H1 (cell line): Measurements from ENCODE around the gene PDZD8. TPM values are rescaled to one million over a fixed set of nuclear protein-coding genes. Genes with fewer than 3 reads are reported as not detected.

Experiments
- CTCF ChIA-PET: fragments of 300-600 bp; sonication (Branson Sonifier 250); formaldehyde crosslinking; loops from one replicate; lab custom pipeline; 2021; ENCODE audit not compliant: partially characterized antibody; lab: Charles Lee
- POLR2A ChIA-PET: fragments of 300-600 bp; sonication (Branson Sonifier 250); formaldehyde crosslinking; loops from one replicate; lab custom pipeline; 2021; ENCODE audit warnings: inconsistent platforms; ENCODE audit not compliant: partially characterized antibody; lab: Charles Lee
- DNase-seq, 2 experiments: peaks; one replicate each; pipeline versions ENCODE4 v3.0.0 to v3.0.0-alpha.2; 2010 to 2022; ENCODE audit warnings: low spot score in 2 of 2, low read depth in 1 of 2, mixed read lengths in 1 of 2
- FAIRE-seq: peaks from 2 replicates; lab custom pipeline; 2011; peaks lifted over from hg19 to GRCh38; lab: Jason Lieb, UNC
- H2AFZ ChIP-seq: 2 replicates; pipeline ENCODE4 v1.8.1; 2012; ENCODE audit warnings: low read length, inconsistent platforms
- H2AK5ac ChIP-seq: 2 replicates; pipeline ENCODE4 v1.6.1; 2013; ENCODE audit warnings: low read depth, low read length
- H2BK120ac ChIP-seq: replicated peaks from 2 replicates; pipeline ENCODE3; 2013; ENCODE audit warnings: low read depth, low read length, inconsistent platforms
- H2BK12ac ChIP-seq: 2 replicates; pipeline ENCODE4 v1.6.1; 2013; ENCODE audit warnings: low read depth, low read length
- H2BK15ac ChIP-seq: 2 replicates; pipeline ENCODE4 v1.6.1; 2013; ENCODE audit warnings: low read length
- H2BK20ac ChIP-seq: 2 replicates; pipeline ENCODE4 v1.6.1; 2013; ENCODE audit warnings: low read length
- H2BK5ac ChIP-seq: 2 replicates; pipeline ENCODE4 v1.6.1; 2013; ENCODE audit warnings: low read depth, low read length
- H3K14ac ChIP-seq: 2 replicates; pipeline ENCODE4 v1.6.1; 2013; ENCODE audit warnings: inconsistent platforms; ENCODE audit not compliant: insufficient read length
- H3K18ac ChIP-seq: 2 replicates; pipeline ENCODE4 v1.6.1; 2013; ENCODE audit warnings: low read length; ENCODE audit errors: extremely low read depth
- H3K23ac ChIP-seq: 2 replicates; pipeline ENCODE4 v1.6.1; 2013; ENCODE audit warnings: inconsistent platforms; ENCODE audit not compliant: insufficient read length
- H3K23me2 ChIP-seq: 2 replicates; pipeline ENCODE4 v1.6.1; 2013; ENCODE audit warnings: low read depth, low read length
- H3K27ac ChIP-seq: 2 replicates; pipeline ENCODE4 v1.6.1; 2011; ENCODE audit warnings: low read depth, low read length, inconsistent platforms
- H3K27me3 ChIP-seq, 4 experiments: replicated peaks in 1 of 4; 1 replicate in 1 of 4; 2 replicates in 3 of 4; pipeline versions ENCODE4 v1.6.1 to v1.8.1; 2011 to 2013; ENCODE audit warnings: low read length in 3 of 4, mild to moderate bottlenecking in 3 of 4, inconsistent platforms in 2 of 4, mixed read lengths in 2 of 4, moderate library complexity in 1 of 4; ENCODE audit not compliant: control insufficient read depth in 3 of 4, insufficient read depth in 3 of 4; ENCODE audit errors: extremely low read depth in 1 of 4
- H3K36me3 ChIP-seq, 4 experiments: 2 replicates each; pipeline versions ENCODE4 v1.6.1 to v1.8.1; 2011 to 2013; ENCODE audit warnings: mild to moderate bottlenecking in 4 of 4, low read length in 3 of 4, moderate library complexity in 2 of 4, control low read depth in 1 of 4, inconsistent platforms in 1 of 4; ENCODE audit not compliant: insufficient read depth in 4 of 4, control insufficient read depth in 2 of 4
- H3K4ac ChIP-seq: replicated peaks from 2 replicates; pipeline ENCODE3; 2013; ENCODE audit warnings: low read length, low read depth, mixed read lengths, inconsistent platforms; ENCODE audit not compliant: insufficient read length
- H3K4me1 ChIP-seq, 4 experiments: replicated peaks in 1 of 4; 1 replicate in 1 of 4; 2 replicates in 3 of 4; pipeline versions ENCODE4 v1.6.1 to v1.8.1; 2011 to 2013; ENCODE audit warnings: low read length in 3 of 4, inconsistent platforms in 2 of 4, mixed read lengths in 1 of 4; ENCODE audit not compliant: insufficient read depth in 4 of 4, control insufficient read depth in 3 of 4
- H3K4me2 ChIP-seq, 2 experiments: 2 replicates each; pipeline versions ENCODE4 v1.6.1 to v1.8.1; 2011 to 2013; ENCODE audit warnings: low read depth in 2 of 2, low read length in 2 of 2, control low read depth in 1 of 2, inconsistent platforms in 1 of 2, mild to moderate bottlenecking in 1 of 2; ENCODE audit not compliant: insufficient read depth in 1 of 2
- H3K4me3 ChIP-seq, 4 experiments: fragments of 200-600, 300-600 bp in 1 of 4; sonication (generic), shearing (Covaris generic), sonication (Bioruptor Twin) in 1 of 4; 2 replicates each; pipeline versions ENCODE4 v1.5.1 to v1.8.1; 2011 to 2016; ENCODE audit warnings: low read length in 4 of 4, low read depth in 3 of 4, control low read depth in 2 of 4, inconsistent platforms in 2 of 4, mild to moderate bottlenecking in 2 of 4, mixed read lengths in 1 of 4, moderate library complexity in 1 of 4; ENCODE audit not compliant: insufficient read depth in 2 of 4; ENCODE audit errors: extremely low read depth in 1 of 4
- H3K56ac ChIP-seq: replicated peaks from 2 replicates; pipeline ENCODE3; 2013; ENCODE audit warnings: low read depth, mild to moderate bottlenecking, mixed read lengths, low read length, inconsistent platforms; ENCODE audit not compliant: insufficient read length
- H3K79me1 ChIP-seq: 2 replicates; pipeline ENCODE4 v1.6.1; 2013; ENCODE audit warnings: low read depth, low read length, control low read depth
- H3K79me2 ChIP-seq, 2 experiments: 2 replicates each; pipeline versions ENCODE4 v1.6.1 to v1.8.1; 2012 to 2013; ENCODE audit warnings: low read length in 2 of 2, mild to moderate bottlenecking in 2 of 2, inconsistent platforms in 1 of 2; ENCODE audit not compliant: insufficient read depth in 2 of 2, control insufficient read depth in 1 of 2
- H3K9ac ChIP-seq, 4 experiments: replicated peaks in 1 of 4; 1 replicate in 1 of 4; 2 replicates in 3 of 4; pipeline versions ENCODE4 v1.6.1 to v1.8.1; 2011 to 2013; ENCODE audit warnings: low read depth in 3 of 4, low read length in 3 of 4, control low read depth in 2 of 4, mild to moderate bottlenecking in 2 of 4, moderate library complexity in 2 of 4, inconsistent platforms in 1 of 4; ENCODE audit errors: extremely low read depth in 1 of 4
- H3K9me3 ChIP-seq, 2 experiments: 2 replicates each; pipeline versions ENCODE4 v1.6.1 to v1.8.1; 2012 to 2013; ENCODE audit warnings: mild to moderate bottlenecking in 2 of 2, moderate library complexity in 2 of 2, control low read depth in 1 of 2, inconsistent platforms in 1 of 2, low read depth in 1 of 2, low read length in 1 of 2, mixed read lengths in 1 of 2; ENCODE audit not compliant: insufficient read depth in 2 of 2
- H4K20me1 ChIP-seq, 2 experiments: replicated peaks in 1 of 2; 2 replicates each; pipeline versions ENCODE3 to v1.8.1; 2011 to 2013; ENCODE audit warnings: inconsistent platforms in 2 of 2, low read length in 2 of 2, mild to moderate bottlenecking in 1 of 2; ENCODE audit not compliant: insufficient read depth in 2 of 2, control insufficient read depth in 1 of 2
- H4K5ac ChIP-seq: 2 replicates; pipeline ENCODE4 v1.6.1; 2013; ENCODE audit warnings: low read length, low read depth, mixed read lengths, inconsistent platforms; ENCODE audit not compliant: insufficient read length
- H4K8ac ChIP-seq: 2 replicates; pipeline ENCODE4 v1.8.0; 2013; ENCODE audit warnings: mild to moderate bottlenecking, moderate library complexity, low read length, inconsistent platforms; ENCODE audit not compliant: insufficient read depth; ENCODE audit errors: extremely low read depth
- H4K91ac ChIP-seq: replicated peaks from 2 replicates; pipeline ENCODE3; 2013; ENCODE audit warnings: low read length, mixed read lengths, inconsistent platforms; ENCODE audit not compliant: insufficient read length
- CEBPB ChIP-seq: IDR thresholded peaks from 2 replicates; pipeline ENCODE4 v1.6.1; 2012; ENCODE audit warnings: low read depth, low read length
- SUZ12 ChIP-seq: fragments of 200-600 bp; sonication (generic); IDR thresholded peaks from 2 replicates; pipeline ENCODE4 v1.6.1; 2012; ENCODE audit warnings: mild to moderate bottlenecking, inconsistent platforms, low read length, moderate library complexity, mixed read lengths
- WGBS, 2 experiments: shearing (Covaris generic) in 1 of 2; methylation state at CpG; one replicate each; pipeline versions ENCODE4 v1.1.6 to v1.1.7; 2013 to 2015; ENCODE audit warnings: low lambda C conversion rate in 2 of 2, mixed read lengths in 2 of 2, inconsistent platforms in 1 of 2, low coverage in 1 of 2, missing lambda C conversion rate in 1 of 2; ENCODE audit not compliant: insufficient replicate concordance in 2 of 2, insufficient coverage in 1 of 2, insufficient read length in 1 of 2; ENCODE audit errors: extremely low coverage in 1 of 2, missing lambda C conversion rate in 1 of 2; 5-methylcytosine and 5-hydroxymethylcytosine counted together
- polyA plus RNA-seq, 7 experiments: library from polyadenylated mRNA; depleted of rRNA in 3 of 7; stranded (reverse) in 5 of 7; unstranded in 2 of 7; fragments of >200 nt in 5 of 7; fragments of 200-250 nt in 2 of 7; gene quantifications; 1 replicate in 5 of 7; 2 replicates in 1 of 7; 4 replicates in 1 of 7; pipeline versions ENCODE4 v1.2.1 to v1.2.3, GENCODE V29; 2011 to 2013; ENCODE audit warnings: missing spikeins in 2 of 7, mixed read lengths in 2 of 7
- total RNA-seq: library from RNA; stranded (reverse); fragmentation: NEBNext Ultra II Directional; extraction: Animal tissue kit (Norgen Biotek cat#: 25700); gene quantifications from 2 replicates; pipeline ENCODE4 v1.2.1, GENCODE V29; 2021

Gene PDZD8
- total and polyA plus RNA-seq, 2 of the 8 experiments (the other 6 are each of a cell fraction or from before 2014, with no cell fraction given) = 10.9 to 50.1 TPM

DNA sequence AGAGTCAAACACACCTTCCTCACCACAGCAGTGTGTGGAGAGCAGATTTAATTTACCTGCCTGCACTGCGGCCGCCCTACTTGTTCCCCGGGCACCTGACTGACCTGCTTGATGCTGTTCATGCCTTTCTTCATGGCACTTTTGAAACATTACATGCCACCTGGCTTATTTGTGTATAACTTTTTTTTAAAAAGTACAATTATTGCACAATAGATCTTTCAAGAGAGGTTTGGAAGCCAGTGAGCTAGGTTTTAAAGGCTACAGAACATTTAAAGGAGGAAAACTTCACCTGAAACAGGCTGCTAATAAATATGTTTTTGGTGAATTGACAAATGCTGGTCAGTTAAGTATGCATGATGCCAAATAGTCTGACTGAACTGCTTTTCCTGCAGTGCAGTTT, 101.3 kb downstream of the PDZD8 start:
- no peaks in the 10 kb centered on the region for H3K79me1 ChIP-seq
- peaks cover 0 to under 1% of the 10 kb centered on the region in 2 experiments for H4K20me1 ChIP-seq
- H3K9ac ChIP-seq = no peak overlapping the region
- H3K4ac ChIP-seq = no peak overlapping the region
- no peak overlapping the region for H2AFZ ChIP-seq
- no peaks in the 10 kb centered on the region for H3K27me3 ChIP-seq
- TF ChIP-seq CEBPB (peak; percentile 31; the same call in 1 of the 2 replicates), SUZ12 (no peak)
- no peak overlapping the region for H3K14ac ChIP-seq
- no peak overlapping the region for H2BK12ac ChIP-seq
- no peak overlapping the region for H3K18ac ChIP-seq
- no peak overlapping the region for H2BK15ac ChIP-seq
- H2AK5ac ChIP-seq = no peak overlapping the region
- H3K23ac ChIP-seq = no peak overlapping the region
- no peak for FAIRE-seq
- H4K91ac ChIP-seq = no peak overlapping the region
- H3K79me2 ChIP-seq = no peaks in the 10 kb centered on the region
- H3K4me2 ChIP-seq = no peak overlapping the region
- no peak for DNase-seq
- no peaks in the 10 kb centered on the region for H3K4me1 ChIP-seq
- no peak overlapping the region for H3K56ac ChIP-seq
- no peaks in the 10 kb centered on the region for H3K23me2 ChIP-seq
- CTCF ChIA-PET = interaction anchor here (0.6 to 0.7 kb wide), 2 partner anchors 58 to 814 kb away, joined by 3 read pairs; no protein-coding TSS in a partner anchor
- POLR2A ChIA-PET = no interaction called here
- H4K5ac ChIP-seq = no peak overlapping the region
- no peaks in the 10 kb centered on the region for H3K9me3 ChIP-seq
- H2BK20ac ChIP-seq = no peak overlapping the region
- 97% methylated on average over 3 of the region's 3 CpGs; no CpG with 5 or more reads in 1 of the 2 experiments for WGBS, 2 experiments
- H4K8ac ChIP-seq = no peak overlapping the region
- H3K27ac ChIP-seq = no peak overlapping the region
- H3K36me3 ChIP-seq = no peaks in the 10 kb centered on the region
- no peak overlapping the region for H3K4me3 ChIP-seq
- H2BK5ac ChIP-seq = no peak overlapping the region
- no peak overlapping the region for H2BK120ac ChIP-seq
